Measurements from ENCODE around the gene ACLY. TPM values are rescaled to one million over a fixed set of nuclear protein-coding genes. Genes with fewer than 3 reads are reported as not detected.
A peak's percentile ranks its signal among the peaks of the same experiment; 100 is the strongest.

Gene ACLY
- total RNA-seq, 2 donors from 2014 or later: 135 to 145 TPM

DNA sequence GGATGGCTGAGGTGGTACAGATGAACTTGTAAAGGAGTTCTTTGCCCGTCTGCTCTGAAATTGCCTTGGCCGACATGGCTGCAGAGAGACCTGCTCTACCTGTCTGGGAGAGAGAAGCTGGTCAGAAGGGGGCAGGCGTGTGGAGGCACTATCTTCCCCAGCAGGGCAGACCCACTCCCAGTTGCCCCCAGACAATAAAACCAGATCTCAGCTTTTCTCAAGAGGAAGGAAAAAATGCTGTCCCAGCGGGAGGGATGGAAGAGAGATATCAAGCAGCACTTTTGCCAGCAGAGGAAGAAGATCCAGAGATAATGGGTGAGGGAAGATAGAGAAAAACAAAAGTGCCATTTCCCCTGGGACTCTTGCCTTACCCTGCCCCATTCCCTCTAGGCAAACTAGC, 5.0 kb downstream of the ACLY start:
- no peak overlapping the region for H3K27ac ChIP-seq
- peaks cover 34% of the 10 kb centered on the region for H3K36me3 ChIP-seq
- no peak overlapping the region for H3K4me3 ChIP-seq
- peaks cover 9% of the 10 kb centered on the region for H3K4me1 ChIP-seq
- no peaks in the 10 kb centered on the region for H3K9me3 ChIP-seq
- no peaks in the 10 kb centered on the region for H3K27me3 ChIP-seq
- intact Hi-C loops (cut with DNase I): no loop called here
- H3K9ac ChIP-seq (ENCODE audit: low read depth in 2 of 2, low read length in 2 of 2): no peak overlapping the region
- TF ChIP-seq, protein P1, sequence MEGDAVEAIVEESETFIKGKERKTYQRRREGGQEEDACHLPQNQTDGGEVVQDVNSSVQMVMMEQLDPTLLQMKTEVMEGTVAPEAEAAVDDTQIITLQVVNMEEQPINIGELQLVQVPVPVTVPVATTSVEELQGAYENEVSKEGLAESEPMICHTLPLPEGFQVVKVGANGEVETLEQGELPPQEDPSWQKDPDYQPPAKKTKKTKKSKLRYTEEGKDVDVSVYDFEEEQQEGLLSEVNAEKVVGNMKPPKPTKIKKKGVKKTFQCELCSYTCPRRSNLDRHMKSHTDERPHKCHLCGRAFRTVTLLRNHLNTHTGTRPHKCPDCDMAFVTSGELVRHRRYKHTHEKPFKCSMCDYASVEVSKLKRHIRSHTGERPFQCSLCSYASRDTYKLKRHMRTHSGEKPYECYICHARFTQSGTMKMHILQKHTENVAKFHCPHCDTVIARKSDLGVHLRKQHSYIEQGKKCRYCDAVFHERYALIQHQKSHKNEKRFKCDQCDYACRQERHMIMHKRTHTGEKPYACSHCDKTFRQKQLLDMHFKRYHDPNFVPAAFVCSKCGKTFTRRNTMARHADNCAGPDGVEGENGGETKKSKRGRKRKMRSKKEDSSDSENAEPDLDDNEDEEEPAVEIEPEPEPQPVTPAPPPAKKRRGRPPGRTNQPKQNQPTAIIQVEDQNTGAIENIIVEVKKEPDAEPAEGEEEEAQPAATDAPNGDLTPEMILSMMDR (IDR thresholded peaks at IDR 0.05): no peak
- no peak for DNase-seq

DNA sequence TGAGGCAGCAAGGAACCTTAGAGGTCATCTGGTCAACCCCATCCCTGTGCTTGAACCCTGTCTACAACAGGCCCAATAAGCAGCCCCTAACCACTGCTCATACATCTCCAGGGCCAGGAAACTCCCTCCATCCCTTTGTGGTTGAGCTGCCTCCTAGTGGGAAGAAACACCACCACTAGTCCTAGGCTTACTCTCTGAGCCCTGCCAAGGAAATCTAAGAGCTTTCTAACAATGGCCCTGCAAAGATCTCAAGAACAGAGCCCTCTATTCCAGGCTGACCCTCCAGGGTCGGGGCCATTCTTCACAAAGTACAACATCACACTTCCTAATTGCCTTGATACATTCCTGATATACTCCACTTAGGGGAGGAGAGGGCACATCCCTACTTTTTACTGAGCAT, 5.8 kb downstream of the ACLY start:
- no peak overlapping the region for H3K9ac ChIP-seq (ENCODE audit: low read depth in 2 of 2, low read length in 2 of 2)
- TF ChIP-seq, protein P1 (IDR thresholded peaks at IDR 0.05): no peak
- peaks cover 35% of the 10 kb centered on the region for H3K36me3 ChIP-seq
- no peaks in the 10 kb centered on the region for H3K27me3 ChIP-seq
- no peak overlapping the region for H3K27ac ChIP-seq
- intact Hi-C loops (cut with DNase I): no loop called here
- DNase-seq: no peak
- no peak overlapping the region for H3K4me3 ChIP-seq
- H3K4me1 ChIP-seq: peaks cover 9% of the 10 kb centered on the region
- no peaks in the 10 kb centered on the region for H3K9me3 ChIP-seq

DNA sequence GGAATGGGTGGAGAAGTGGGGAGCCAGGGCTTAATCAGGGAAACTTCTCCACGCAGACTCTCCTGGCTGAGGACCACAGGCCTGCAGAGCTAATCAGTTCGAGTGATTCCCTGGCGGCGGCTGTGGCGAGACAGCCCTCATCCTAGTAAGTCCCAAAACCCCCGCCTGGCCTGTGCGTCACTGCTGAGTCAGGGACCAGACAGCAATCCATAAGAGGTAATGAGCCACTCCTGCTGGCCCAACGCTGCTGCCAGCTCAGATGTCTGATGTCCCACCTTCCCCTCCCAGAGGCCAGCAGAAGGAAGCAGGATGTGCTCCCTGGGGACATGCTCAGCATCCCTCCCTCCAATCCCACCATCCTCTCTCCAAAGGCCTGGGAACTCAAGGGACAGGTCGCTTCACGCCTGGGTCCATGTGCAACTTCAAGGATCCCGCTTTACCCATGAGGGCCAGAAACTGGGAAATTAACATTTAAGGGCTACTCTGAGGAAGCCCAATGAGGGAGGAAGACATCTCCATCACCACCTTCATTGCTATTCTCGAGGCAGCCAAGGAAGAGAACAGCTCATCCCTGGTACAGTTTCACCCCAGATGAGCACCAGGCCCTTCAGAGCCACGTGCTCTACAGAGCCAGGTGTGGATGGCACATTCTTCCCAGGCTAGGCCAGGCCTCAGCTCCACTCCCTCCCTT, 7.9 kb downstream of the ACLY start:
- TF ChIP-seq, protein P1 (IDR thresholded peaks at IDR 0.05): no peak
- H3K27ac ChIP-seq: no peak overlapping the region
- intact Hi-C loops (cut with DNase I): no loop called here
- no peaks in the 10 kb centered on the region for H3K27me3 ChIP-seq
- H3K4me3 ChIP-seq: no peak overlapping the region
- peaks cover 43% of the 10 kb centered on the region for H3K36me3 ChIP-seq
- H3K9me3 ChIP-seq: no peaks in the 10 kb centered on the region
- no peak overlapping the region for H3K9ac ChIP-seq (ENCODE audit: low read depth in 2 of 2, low read length in 2 of 2)
- DNase-seq: no peak
- H3K4me1 ChIP-seq: no peaks in the 10 kb centered on the region

DNA sequence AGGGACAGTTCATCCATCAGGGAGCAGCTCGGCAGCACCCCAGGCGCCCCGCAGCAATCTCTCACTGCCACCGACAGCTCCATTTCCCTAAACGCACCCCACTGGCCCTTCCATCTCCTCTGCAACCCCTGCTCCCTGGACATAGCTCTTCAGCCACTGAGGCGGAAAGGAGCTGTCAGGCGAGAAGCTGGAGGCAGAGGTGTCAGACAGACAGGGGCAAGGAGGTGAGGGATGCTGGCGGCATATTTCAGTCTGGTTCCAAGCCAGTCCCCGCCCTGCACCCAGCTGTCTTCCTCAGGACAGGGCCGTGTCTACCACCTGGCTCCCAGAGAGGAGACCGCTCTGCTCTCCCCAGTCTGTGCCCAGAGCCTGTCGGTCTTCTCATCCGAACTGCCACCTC, 9.7 kb downstream of the ACLY start:
- DNase-seq: no peak
- no peaks in the 10 kb centered on the region for H3K9me3 ChIP-seq
- no peak overlapping the region for H3K9ac ChIP-seq (ENCODE audit: low read depth in 2 of 2, low read length in 2 of 2)
- peaks cover 57% of the 10 kb centered on the region for H3K36me3 ChIP-seq
- no peaks in the 10 kb centered on the region for H3K4me1 ChIP-seq
- H3K27me3 ChIP-seq: no peaks in the 10 kb centered on the region
- TF ChIP-seq, protein P1 (IDR thresholded peaks at IDR 0.05): no peak
- intact Hi-C loops (cut with DNase I): no loop called here
- H3K4me3 ChIP-seq: no peak overlapping the region
- H3K27ac ChIP-seq: no peak overlapping the region

DNA sequence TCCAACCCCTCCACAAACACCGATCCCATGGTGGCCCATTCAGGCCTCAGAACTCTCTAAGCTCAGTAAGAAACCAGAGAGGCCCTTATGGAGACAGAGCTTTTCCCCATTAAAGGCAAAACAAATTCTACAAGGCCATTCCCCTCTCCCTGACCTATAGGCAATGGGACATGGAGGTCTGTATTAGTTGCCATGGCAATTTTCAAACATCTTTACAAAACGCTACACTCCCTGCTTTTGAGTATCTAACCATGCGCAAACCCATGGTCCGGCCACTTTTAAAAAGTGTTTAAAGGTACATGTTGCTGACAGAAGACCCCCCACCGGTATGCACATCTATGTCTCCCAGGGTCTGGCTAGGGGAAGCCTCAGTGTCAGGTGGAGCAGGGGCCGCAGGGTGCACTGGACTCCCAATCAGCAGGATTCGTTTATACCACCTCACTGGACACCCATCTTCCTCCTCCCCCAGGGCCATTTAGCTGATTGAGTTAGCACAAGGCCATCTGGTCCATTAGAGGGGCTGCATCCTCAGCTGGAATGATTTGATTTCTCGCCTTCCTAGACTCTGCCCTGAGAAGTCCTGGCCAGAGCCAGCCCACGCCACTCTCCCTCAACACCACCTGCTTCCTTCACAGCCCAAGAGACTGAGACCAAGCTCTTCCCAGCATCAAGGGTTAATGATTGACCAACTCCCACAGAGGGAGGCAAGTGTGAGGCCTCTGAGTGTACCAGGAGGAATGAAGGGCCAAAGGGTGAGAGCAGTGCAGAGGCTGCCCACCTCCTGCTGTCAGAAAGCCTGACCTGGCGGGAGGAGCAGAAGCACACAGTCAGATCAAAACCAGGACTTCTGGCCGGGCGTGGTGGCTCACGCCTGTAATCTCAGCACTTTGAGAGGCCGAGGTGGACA, 10.9 kb downstream of the ACLY start:
- H3K36me3 ChIP-seq: peaks cover 54% of the 10 kb centered on the region
- no peak overlapping the region for H3K9ac ChIP-seq (ENCODE audit: low read depth in 2 of 2, low read length in 2 of 2)
- H3K4me3 ChIP-seq: no peak overlapping the region
- TF ChIP-seq, protein P1 (IDR thresholded peaks at IDR 0.05): no peak
- intact Hi-C loops (cut with DNase I): no loop called here
- no peaks in the 10 kb centered on the region for H3K9me3 ChIP-seq
- H3K27me3 ChIP-seq: no peaks in the 10 kb centered on the region
- peak; percentile 49 for DNase-seq
- H3K27ac ChIP-seq: no peak overlapping the region
- H3K4me1 ChIP-seq: no peaks in the 10 kb centered on the region
